HepG2 (cell line): Measurements from ENCODE around the gene DNAL4. TPM values are rescaled to one million over a fixed set of nuclear protein-coding genes. Genes with fewer than 3 reads are reported as not detected.

Source experiments
- ATAC-seq: fragments of 200-7000 bp; cut with Tn5 transposase; 3 replicates; pipeline ENCODE4 v1.9.1; 2020; ENCODE audit warnings: mild to moderate bottlenecking, moderate library complexity
- BruUV-seq: library from RNA; stranded (reverse); fragments of 400-500 nt; replicated peaks from 2 replicates; lab custom pipeline; 2021; lab: Mats Ljungman, UMichigan
- CTCF ChIA-PET: fragments of 300-600 bp; formaldehyde crosslinking; extraction: SDS; loops from one replicate; lab custom pipeline; 2021; ENCODE audit warnings: low total read pairs, inconsistent platforms, low intra/inter-chr PET ratio; lab: Yijun Ruan, JAX
- POLR2A ChIA-PET: fragments of 350-600 bp; sonication (Branson Sonifier 250); formaldehyde crosslinking; loops from one replicate; lab custom pipeline; 2020; ENCODE audit warnings: antibody characterized with exemption, inconsistent platforms; lab: Yijun Ruan, JAX
- DNase-seq: peaks from one replicate; pipeline ENCODE4 v3.0.0-alpha.2; 2015; ENCODE audit warnings: low spot score
- FAIRE-seq: peaks from 3 replicates; lab custom pipeline; 2011; peaks lifted over from hg19 to GRCh38; lab: Jason Lieb, UNC
- H2AFZ ChIP-seq: one replicate; pipeline ENCODE4 v1.6.1; 2011; ENCODE audit warnings: low read length, inconsistent platforms
- H3K27ac ChIP-seq: fragments of 300-600 bp; 3 replicates; pipeline ENCODE4 v1.8.0; 2011; ENCODE audit warnings: mixed run types, mild to moderate bottlenecking, mixed read lengths, low read length, inconsistent platforms; ENCODE audit not compliant: insufficient read depth; ENCODE audit errors: extremely low read length
- H3K27me3 ChIP-seq, 2 experiments: fragments of 200-600 bp in 1 of 2; 2 replicates in 1 of 2; 3 replicates in 1 of 2; pipeline versions ENCODE4 v1.6.0 to v1.8.0; 2011; ENCODE audit warnings: low read length in 2 of 2, mild to moderate bottlenecking in 2 of 2, moderate library complexity in 2 of 2, inconsistent platforms in 1 of 2; ENCODE audit not compliant: insufficient read depth in 2 of 2, control insufficient read depth in 1 of 2
- H3K36me3 ChIP-seq, 2 experiments: fragments of 200-600 bp in 1 of 2; replicated peaks in 1 of 2; 2 replicates in 1 of 2; 3 replicates in 1 of 2; pipeline versions ENCODE4 v1.5.1 to v1.8.0; 2011; ENCODE audit warnings: low read length in 2 of 2, inconsistent platforms in 1 of 2; ENCODE audit not compliant: insufficient read depth in 2 of 2, control insufficient read depth in 1 of 2
- H3K4me1 ChIP-seq: 2 replicates; pipeline ENCODE4 v1.5.1; 2012; ENCODE audit warnings: low read length, inconsistent platforms; ENCODE audit not compliant: insufficient read depth
- H3K4me2 ChIP-seq: 2 replicates; pipeline ENCODE4 v1.6.0; 2011; ENCODE audit warnings: low read depth, low read length, inconsistent platforms
- H3K4me3 ChIP-seq, 3 experiments: fragments of 200-600 bp in 1 of 3; sonication (generic), shearing (Covaris generic) in 1 of 3; replicated peaks in 1 of 3; 2 replicates each; pipeline ENCODE4 v1.5.1; 2011 to 2016; ENCODE audit warnings: low read length in 3 of 3, inconsistent platforms in 2 of 3, low read depth in 2 of 3, mild to moderate bottlenecking in 2 of 3, control low read depth in 1 of 3, mixed read lengths in 1 of 3; ENCODE audit not compliant: insufficient read depth in 1 of 3
- H3K79me2 ChIP-seq: one replicate; pipeline ENCODE4 v1.6.1; 2011; ENCODE audit warnings: low read length, inconsistent platforms; ENCODE audit not compliant: insufficient read depth
- H3K9ac ChIP-seq: 2 replicates; pipeline ENCODE4 v1.6.0; 2011; ENCODE audit warnings: mild to moderate bottlenecking, low read depth, low read length, inconsistent platforms; ENCODE audit not compliant: insufficient read depth
- H3K9me3 ChIP-seq: 2 replicates; pipeline ENCODE4 v1.5.1; 2012; ENCODE audit warnings: mild to moderate bottlenecking, low read length
- H4K20me1 ChIP-seq: 2 replicates; pipeline ENCODE4 v1.6.0; 2011; ENCODE audit warnings: inconsistent platforms, mild to moderate bottlenecking, low read length, moderate library complexity; ENCODE audit not compliant: insufficient read depth
- FOXA3 ChIP-seq: IDR thresholded peaks from 2 replicates; pipeline ENCODE4 v1.6.1; 2016; ENCODE audit warnings: missing genetic modification reagents, missing compliant biosample characterization
- KLF11 ChIP-seq: IDR thresholded peaks from 2 replicates; pipeline ENCODE4 v1.6.1; 2016; ENCODE audit warnings: missing compliant biosample characterization
- KLF6 ChIP-seq: IDR thresholded peaks from 2 replicates; pipeline ENCODE4 v1.8.0; 2016; ENCODE audit warnings: missing biosample characterization, missing genetic modification reagents
- NCOA2 ChIP-seq: sonication (generic); formaldehyde crosslinking; IDR thresholded peaks from 2 replicates; pipeline ENCODE4 v1.8.0; 2022; ENCODE audit warnings: inconsistent platforms
- NKX3-1 ChIP-seq: sonication (generic); formaldehyde crosslinking; IDR thresholded peaks from 2 replicates; pipeline ENCODE4 v1.5.0; 2020; ENCODE audit warnings: missing genetic modification reagents
- SNRNP70 ChIP-seq: fragments of 200-400 bp; formaldehyde crosslinking; IDR thresholded peaks from 2 replicates; pipeline ENCODE4 v1.6.1; 2017; ENCODE audit warnings: mild to moderate bottlenecking, low read depth, low read length, moderate library complexity
- SSRP1 ChIP-seq: IDR thresholded peaks from 2 replicates; pipeline ENCODE4 v1.6.1; 2016; ENCODE audit warnings: control low read depth
- WGBS: methylation state at CpG from one replicate; pipeline ENCODE4 v1.1.6; 2017; ENCODE audit warnings: low lambda C conversion rate; 5-methylcytosine and 5-hydroxymethylcytosine counted together
- in situ Hi-C: cut with HindIII; loops from 2 replicates; pipeline ENCODE4 v1.10.0; 2017; ENCODE audit warnings: low pct_unique_long_range_greater_than_20kb; ENCODE audit not compliant: extremely low pct_ligation_motif_present
- intact Hi-C: fragments of 100-400 bp; cut with micrococcal nuclease; formaldehyde crosslinking; loops from one replicate; pipeline ENCODE4 v1.10.0; 2022; ENCODE audit not compliant: unreplicated experiment
- polyA plus RNA-seq, 8 experiments: library from polyadenylated mRNA; depleted of rRNA in 3 of 8; stranded (reverse) in 7 of 8; unstranded in 1 of 8; fragments of >200 nt; fragmentation: Illumina TruSeq in 4 of 8; extraction: Trizol in 4 of 8; gene quantifications; 2 replicates each; pipeline versions ENCODE4 v1.2.1 to v1.2.3, GENCODE V29; 2011 to 2016; ENCODE audit warnings: low read depth in 4 of 8, missing spikeins in 1 of 8, mixed read lengths in 1 of 8; ENCODE audit not compliant: insufficient read depth in 1 of 8
- total RNA-seq, 5 experiments: library from RNA; depleted of rRNA; stranded (reverse); fragments of >200 nt; fragmentation: Illumina TruSeq; extraction: Trizol; gene quantifications; 2 replicates each; pipeline ENCODE4 v1.2.3, GENCODE V29; 2016; ENCODE audit warnings: low read depth in 1 of 5
- TF ChIP-seq, protein P1 (sequence below): sonication (generic); formaldehyde crosslinking; IDR thresholded peaks from 2 replicates; pipeline ENCODE4 v1.4.0; 2020; ENCODE audit warnings: mild to moderate bottlenecking, low read depth, missing genetic modification reagents
- TF ChIP-seq, protein P2 (sequence below): sonication (generic); formaldehyde crosslinking; IDR thresholded peaks from 2 replicates; pipeline ENCODE4 v1.9.0; 2021; ENCODE audit warnings: missing genetic modification reagents, mild to moderate bottlenecking, borderline replicate concordance

Gene DNAL4
- total and polyA plus RNA-seq, 2 of the 13 experiments (the other 11 are each of a cell fraction or from before 2014, with no cell fraction given), result 8.0 to 10.7 TPM

DNA sequence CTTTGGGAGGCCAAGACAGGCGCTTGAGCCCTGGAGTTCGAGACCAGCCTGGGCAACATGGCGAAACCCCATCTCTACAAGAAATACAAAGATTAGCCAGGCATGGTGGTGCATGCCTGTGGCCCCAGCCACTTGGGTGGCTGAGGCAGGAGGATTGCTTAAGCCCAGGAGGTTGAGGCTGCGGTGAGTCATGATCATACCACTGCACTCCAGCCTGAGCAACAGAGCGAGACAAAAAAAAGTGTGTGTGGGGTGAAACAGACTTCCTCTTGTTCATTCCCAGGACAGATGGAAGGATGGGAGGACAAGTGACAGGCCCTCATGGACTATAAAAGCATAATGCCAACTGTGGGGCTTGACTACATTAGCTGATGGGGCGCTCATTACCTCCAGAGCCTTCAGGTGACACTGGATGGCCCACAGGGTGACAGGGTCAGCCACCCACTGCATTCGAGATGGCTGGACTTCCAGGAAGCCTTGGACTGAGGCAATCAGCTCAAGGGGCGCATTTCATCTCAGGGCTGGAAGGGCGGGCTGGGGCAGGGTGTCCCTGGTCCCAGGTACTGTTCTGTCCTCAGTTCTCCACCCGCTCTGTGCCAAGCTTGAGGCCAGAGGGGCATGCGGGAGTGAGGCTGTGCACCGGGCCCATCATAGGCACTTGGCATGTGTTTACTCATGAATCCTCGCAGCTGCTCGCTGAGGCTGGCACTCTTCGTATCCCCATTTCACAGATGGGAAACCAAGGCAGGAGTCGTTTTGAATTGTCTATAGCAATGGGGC, 37.4 kb upstream of the DNAL4 start (continued):
- TF ChIP-seq FOXA3 (CRISPR knock-in tag), result no peak

DNA sequence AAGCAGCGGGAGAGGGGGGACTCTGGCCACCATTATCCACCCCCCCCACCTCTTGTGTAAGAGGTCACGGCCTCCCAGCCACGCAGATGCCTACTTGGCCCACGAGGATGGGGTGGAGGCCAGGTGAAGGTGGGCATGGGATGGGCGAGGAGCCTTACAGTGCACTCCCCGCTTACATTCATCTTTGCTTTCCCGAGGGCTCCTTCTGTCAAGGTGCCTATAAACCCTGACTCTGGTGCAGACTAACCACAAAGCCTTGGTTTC, 36.8 kb upstream of the DNAL4 start:
- in situ Hi-C loops, result no loop called here
- intact Hi-C loops, result no loop called here
- ChIA-PET POLR2A (no interaction called here), CTCF (no interaction called here)
- no peaks in the 10 kb centered on the region; the same call in 1 of the 2 replicates for H4K20me1 ChIP-seq
- H3K4me3 ChIP-seq, result no peak overlapping the region
- H3K27ac ChIP-seq, result no peak overlapping the region
- H3K36me3 ChIP-seq, result no peaks in the 10 kb centered on the region
- BruUV-seq, result no TSS peak
- FAIRE-seq (no peak), ATAC-seq (no peak), DNase-seq (no peak)
- no peak overlapping the region for H3K9ac ChIP-seq
- H3K79me2 ChIP-seq, result no peaks in the 10 kb centered on the region
- no peak overlapping the region for H3K4me2 ChIP-seq
- no peak overlapping the region for H2AFZ ChIP-seq
- H3K4me1 ChIP-seq, result no peaks in the 10 kb centered on the region
- TF ChIP-seq, protein P1, sequence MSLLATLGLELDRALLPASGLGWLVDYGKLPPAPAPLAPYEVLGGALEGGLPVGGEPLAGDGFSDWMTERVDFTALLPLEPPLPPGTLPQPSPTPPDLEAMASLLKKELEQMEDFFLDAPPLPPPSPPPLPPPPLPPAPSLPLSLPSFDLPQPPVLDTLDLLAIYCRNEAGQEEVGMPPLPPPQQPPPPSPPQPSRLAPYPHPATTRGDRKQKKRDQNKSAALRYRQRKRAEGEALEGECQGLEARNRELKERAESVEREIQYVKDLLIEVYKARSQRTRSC (CRISPR knock-in tag), result no peak
- no peak for TF ChIP-seq NCOA2
- TF ChIP-seq SSRP1 (CRISPR knock-in tag), result no peak
- TF ChIP-seq NKX3-1 (CRISPR knock-in tag), result no peak
- no peak for TF ChIP-seq KLF6 (CRISPR knock-in tag)
- TF ChIP-seq, protein P2, sequence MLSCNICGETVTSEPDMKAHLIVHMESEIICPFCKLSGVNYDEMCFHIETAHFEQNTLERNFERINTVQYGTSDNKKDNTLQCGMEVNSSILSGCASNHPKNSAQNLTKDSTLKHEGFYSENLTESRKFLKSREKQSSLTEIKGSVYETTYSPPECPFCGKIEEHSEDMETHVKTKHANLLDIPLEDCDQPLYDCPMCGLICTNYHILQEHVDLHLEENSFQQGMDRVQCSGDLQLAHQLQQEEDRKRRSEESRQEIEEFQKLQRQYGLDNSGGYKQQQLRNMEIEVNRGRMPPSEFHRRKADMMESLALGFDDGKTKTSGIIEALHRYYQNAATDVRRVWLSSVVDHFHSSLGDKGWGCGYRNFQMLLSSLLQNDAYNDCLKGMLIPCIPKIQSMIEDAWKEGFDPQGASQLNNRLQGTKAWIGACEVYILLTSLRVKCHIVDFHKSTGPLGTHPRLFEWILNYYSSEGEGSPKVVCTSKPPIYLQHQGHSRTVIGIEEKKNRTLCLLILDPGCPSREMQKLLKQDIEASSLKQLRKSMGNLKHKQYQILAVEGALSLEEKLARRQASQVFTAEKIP (CRISPR knock-in tag), result no peak
- TF ChIP-seq KLF11, result no peak
- TF ChIP-seq SNRNP70, result no peak
- H3K9me3 ChIP-seq, result no peaks in the 10 kb centered on the region
- 71% methylated on average over 1 of the region's 7 CpGs for WGBS
- no peaks in the 10 kb centered on the region for H3K27me3 ChIP-seq
